Gastrocnemius medialis (tissue), 4 donors: ENCODE data around the gene PLLP. TPM values are rescaled to one million over a fixed set of nuclear protein-coding genes. Genes with fewer than 3 reads are reported as not detected.
"Not testable (repeated sequence)": the region's sequence is repeated elsewhere in the genome, so short reads cannot be mapped to it uniquely, and the experiment has no call there.

Experiments
- ATAC-seq, 2 donors: fragments of 150-250 bp; one replicate each; pipeline ENCODE4 v1.9.1; 2016
- DNase-seq, 2 donors: peaks; one replicate each; pipeline ENCODE4 v3.0.0-alpha.2; 2019
- H3K27ac ChIP-seq, 4 donors: fragments of 200-600 bp; sonication (generic); 1 replicate in 1 of 4; 2 replicates in 3 of 4; pipeline ENCODE4 v1.5.1; 2016 to 2018; ENCODE audit warnings: mild to moderate bottlenecking in 2 of 4, moderate library complexity in 1 of 4
- H3K27me3 ChIP-seq, 3 donors: fragments of 200-600 bp; sonication (generic) in 2 of 3; 1 replicate in 1 of 3; 2 replicates in 2 of 3; pipeline versions ENCODE4 v1.5.1 to v1.6.0; 2016 to 2019; ENCODE audit warnings: mild to moderate bottlenecking in 1 of 3, moderate library complexity in 1 of 3
- H3K36me3 ChIP-seq, 2 donors: fragments of 200-600 bp; sonication (generic) in 1 of 2; one replicate each; pipeline ENCODE4 v1.5.1; 2017 to 2018
- H3K4me1 ChIP-seq, 2 donors: fragments of 200-600 bp; sonication (generic) in 1 of 2; one replicate each; pipeline ENCODE4 v1.5.1; 2016 to 2017; ENCODE audit warnings: mild to moderate bottlenecking in 2 of 2
- H3K4me3 ChIP-seq, 4 donors: fragments of 200-600 bp; sonication (generic) in 3 of 4; 1 replicate in 1 of 4; 2 replicates in 3 of 4; pipeline ENCODE4 v1.5.1; 2016 to 2019; ENCODE audit warnings: mild to moderate bottlenecking in 2 of 4
- H3K9me3 ChIP-seq, 3 donors: fragments of 200-600 bp; sonication (generic) in 2 of 3; 1 replicate in 1 of 3; 2 replicates in 2 of 3; pipeline ENCODE4 v1.5.1; 2016 to 2019
- POLR2A ChIP-seq, 2 donors: fragments of 450-650 bp; IDR thresholded peaks; one replicate each; pipeline ENCODE4 v1.6.1; 2017; ENCODE audit warnings: antibody characterized with exemption in 2 of 2, mild to moderate bottlenecking in 2 of 2, moderate library complexity in 2 of 2
- in situ Hi-C, 4 donors: fragments of 200-750 bp; cut with MboI; loops; one replicate each; pipeline versions ENCODE4 v1.15.0 to v1.8.0; 2017; ENCODE audit warnings: low sequenced_read_pairs in 4 of 4
- intact Hi-C: fragments of 100-400 bp; cut with DNase I; formaldehyde crosslinking; loops from one replicate; pipeline ENCODE4 v1.15.1; 2023; ENCODE audit warnings: low total_unique reads
- total RNA-seq, 4 donors: library from RNA; depleted of rRNA; stranded (reverse); fragments of >200 nt; gene quantifications; one replicate each; pipeline versions ENCODE4 v1.1.0 to v1.2.3, GENCODE V29; 2016
- TF ChIP-seq, protein P1 (sequence below), 5 experiments: fragments of 450-650 bp in 3 of 5; fragments of 200-600 bp in 2 of 5; sonication (generic) in 2 of 5; IDR thresholded peaks in 4 of 5; conservative IDR thresholded peaks in 1 of 5; 1 replicate in 4 of 5; 2 replicates in 1 of 5; pipeline ENCODE4 v1.5.1; 2016 to 2019; ENCODE audit warnings: antibody characterized with exemption in 5 of 5, mild to moderate bottlenecking in 3 of 5, moderate library complexity in 3 of 5

PLLP gene
- total RNA-seq, 4 donors from 2014 or later: 1.2 to 6.2 (median 4.7) TPM

DNA sequence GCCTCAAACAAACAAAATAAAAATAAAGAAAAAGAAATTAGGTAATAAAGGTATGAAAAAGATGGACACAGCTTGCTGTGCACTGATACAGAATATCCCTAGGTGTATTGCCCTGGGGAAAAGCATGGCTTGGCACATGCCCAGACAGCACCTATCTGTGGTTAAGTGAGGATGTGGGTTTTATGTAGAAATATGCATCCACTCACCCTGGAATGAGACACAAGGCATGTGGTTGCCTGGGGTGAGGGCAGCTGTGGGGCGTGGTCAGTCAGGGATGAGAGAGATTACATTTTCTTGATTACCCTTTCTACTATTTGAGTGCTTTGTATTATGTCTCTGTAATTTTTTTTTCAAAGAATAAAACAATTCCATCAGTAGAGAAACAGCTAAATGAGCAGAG, 6.9 kb downstream of the PLLP start:
- H3K4me1 ChIP-seq: no peaks in the 10 kb centered on the region
- H3K27ac ChIP-seq: no peak overlapping the region
- no peaks in the 10 kb centered on the region for H3K9me3 ChIP-seq
- peaks cover 0 to under 1% (median 0%) of the 10 kb centered on the region in 3 donors for H3K27me3 ChIP-seq
- no peak for ATAC-seq
- TF ChIP-seq, protein P1, sequence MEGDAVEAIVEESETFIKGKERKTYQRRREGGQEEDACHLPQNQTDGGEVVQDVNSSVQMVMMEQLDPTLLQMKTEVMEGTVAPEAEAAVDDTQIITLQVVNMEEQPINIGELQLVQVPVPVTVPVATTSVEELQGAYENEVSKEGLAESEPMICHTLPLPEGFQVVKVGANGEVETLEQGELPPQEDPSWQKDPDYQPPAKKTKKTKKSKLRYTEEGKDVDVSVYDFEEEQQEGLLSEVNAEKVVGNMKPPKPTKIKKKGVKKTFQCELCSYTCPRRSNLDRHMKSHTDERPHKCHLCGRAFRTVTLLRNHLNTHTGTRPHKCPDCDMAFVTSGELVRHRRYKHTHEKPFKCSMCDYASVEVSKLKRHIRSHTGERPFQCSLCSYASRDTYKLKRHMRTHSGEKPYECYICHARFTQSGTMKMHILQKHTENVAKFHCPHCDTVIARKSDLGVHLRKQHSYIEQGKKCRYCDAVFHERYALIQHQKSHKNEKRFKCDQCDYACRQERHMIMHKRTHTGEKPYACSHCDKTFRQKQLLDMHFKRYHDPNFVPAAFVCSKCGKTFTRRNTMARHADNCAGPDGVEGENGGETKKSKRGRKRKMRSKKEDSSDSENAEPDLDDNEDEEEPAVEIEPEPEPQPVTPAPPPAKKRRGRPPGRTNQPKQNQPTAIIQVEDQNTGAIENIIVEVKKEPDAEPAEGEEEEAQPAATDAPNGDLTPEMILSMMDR (IDR thresholded peaks at IDR 0.05 in 4 of 5, conservative IDR thresholded peaks at IDR 0.05 in 1 of 5): no peak
- H3K4me3 ChIP-seq: no peak overlapping the region
- no peaks in the 10 kb centered on the region for H3K36me3 ChIP-seq
- in situ Hi-C loops (no loop called here), intact Hi-C loops (no loop called here)
- DNase-seq: no peak

DNA sequence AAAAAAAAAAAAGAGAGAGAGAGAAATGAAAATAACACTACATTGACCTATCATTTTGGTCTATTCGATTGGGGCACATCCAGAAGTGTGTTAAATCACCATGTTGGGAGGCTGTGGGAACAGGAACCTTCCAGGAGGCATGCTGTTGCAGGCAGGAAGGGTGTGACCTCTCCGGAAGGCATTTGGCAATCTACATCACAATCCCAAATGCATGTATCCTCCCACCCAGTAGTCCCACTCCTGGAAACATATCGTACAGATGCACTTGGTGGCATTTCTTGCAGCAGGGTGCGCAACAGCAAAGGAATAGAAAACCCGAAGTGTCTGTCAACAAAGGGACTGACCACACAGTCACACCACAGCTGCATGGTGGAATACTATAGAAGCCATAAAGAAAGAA, 7.9 kb downstream of the PLLP start:
- ATAC-seq: peak; percentile 58 to 74
- Histone ChIP-seq H3K36me3 (no peaks in the 10 kb centered on the region), H3K27ac (peak overlapping the region in 2 of 4 donors; percentile 19 to 41), H3K27me3 (no peaks in the 10 kb centered on the region), H3K4me3 (no peak overlapping the region), H3K4me1 (no peaks in the 10 kb centered on the region), H3K9me3 (no peaks in the 10 kb centered on the region)
- no peak for DNase-seq
- intact Hi-C loops: no loop called here
- in situ Hi-C loops: no loop called here
- TF ChIP-seq, protein P1 (IDR thresholded peaks at IDR 0.05 in 4 of 5, conservative IDR thresholded peaks at IDR 0.05 in 1 of 5): no peak
- no peak for TF ChIP-seq POLR2A (IDR thresholded peaks at IDR 0.05)

DNA sequence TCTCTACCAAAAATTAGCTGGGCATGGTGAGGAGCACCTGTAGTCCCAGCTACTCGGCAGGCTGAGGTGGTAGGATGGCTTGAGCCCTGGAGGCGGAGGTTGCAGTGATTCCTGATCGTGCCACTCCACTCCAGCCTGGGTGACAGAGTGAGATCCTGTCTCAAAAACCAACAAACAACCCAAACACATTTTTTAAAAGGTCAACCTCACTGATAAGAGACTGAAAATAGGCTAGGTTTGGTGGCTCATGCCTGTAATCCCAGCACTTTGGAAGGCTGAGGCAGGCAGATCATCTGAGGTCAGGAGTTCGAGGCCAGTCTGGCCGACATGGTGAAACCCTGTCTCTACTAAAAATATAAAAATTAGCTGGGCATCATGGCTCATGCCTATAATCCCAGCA, 8.5 kb downstream of the PLLP start:
- in situ Hi-C loops, H3K27me3 ChIP-seq, H3K4me3 ChIP-seq, intact Hi-C loops, H3K36me3 ChIP-seq, DNase-seq, H3K4me1 ChIP-seq, ATAC-seq, H3K9me3 ChIP-seq: not testable (repeated sequence)
- H3K27ac ChIP-seq: peak overlapping the region in 3 of 4 donors; percentile 19 to 41 (median 20)

DNA sequence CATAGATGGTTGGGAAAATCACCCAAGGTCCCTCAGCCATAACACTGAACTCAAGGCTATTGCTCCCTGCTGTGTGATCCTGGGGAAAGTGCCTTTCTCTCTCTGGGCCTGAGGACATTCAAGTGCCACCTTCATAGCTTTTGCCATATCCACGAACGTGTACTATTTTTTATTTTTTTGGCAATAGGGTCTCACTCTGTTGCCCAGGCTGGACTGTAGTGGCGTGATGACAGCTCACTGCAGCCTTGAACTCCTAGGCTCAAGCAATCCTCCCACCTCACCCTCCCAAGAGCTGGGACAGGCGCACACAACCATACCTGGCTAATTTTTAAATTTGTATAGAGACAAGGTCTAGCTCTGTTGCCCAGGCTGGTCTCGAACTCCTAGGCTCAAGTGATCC, 10.6 kb downstream of the PLLP start:
- Histone ChIP-seq H3K9me3 (no peaks in the 10 kb centered on the region), H3K27ac (no peak overlapping the region), H3K4me1 (no peaks in the 10 kb centered on the region), H3K27me3 (no peaks in the 10 kb centered on the region), H3K4me3 (no peak overlapping the region), H3K36me3 (no peaks in the 10 kb centered on the region)
- intact Hi-C loops (no loop called here), in situ Hi-C loops (no loop called here)
- ATAC-seq: no peak
- TF ChIP-seq, protein P1 (IDR thresholded peaks at IDR 0.05 in 4 of 5, conservative IDR thresholded peaks at IDR 0.05 in 1 of 5): no peak
- TF ChIP-seq POLR2A (IDR thresholded peaks at IDR 0.05): no peak
- DNase-seq: no peak

DNA sequence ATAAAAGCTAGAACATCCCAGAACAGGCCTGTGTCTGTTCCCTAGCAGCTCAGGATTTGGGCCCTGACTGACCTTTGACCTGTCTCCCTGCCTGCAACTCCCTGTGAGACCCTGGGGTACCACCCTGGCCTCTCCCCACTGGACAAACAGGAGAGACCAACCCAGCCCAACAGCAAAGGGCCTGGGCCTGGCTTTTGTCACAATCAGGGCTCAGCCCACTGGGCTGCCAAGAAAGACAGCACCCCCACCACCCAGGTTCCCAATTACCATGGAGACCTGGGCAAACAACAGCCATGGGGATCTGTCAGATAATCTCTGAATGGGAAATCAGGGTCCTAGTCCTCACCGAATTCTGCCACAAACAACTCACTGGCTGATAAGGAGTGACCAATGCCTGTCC, 11.1 kb downstream of the PLLP start:
- DNase-seq (no peak), ATAC-seq (no peak)
- H3K9me3 ChIP-seq: no peaks in the 10 kb centered on the region
- H3K36me3 ChIP-seq: no peaks in the 10 kb centered on the region
- no peaks in the 10 kb centered on the region for H3K27me3 ChIP-seq
- in situ Hi-C loops: no loop called here
- no peak overlapping the region for H3K27ac ChIP-seq
- no peaks in the 10 kb centered on the region for H3K4me1 ChIP-seq
- TF ChIP-seq, protein P1 (IDR thresholded peaks at IDR 0.05 in 4 of 5, conservative IDR thresholded peaks at IDR 0.05 in 1 of 5): no peak
- no peak for TF ChIP-seq POLR2A (IDR thresholded peaks at IDR 0.05)
- H3K4me3 ChIP-seq: no peak overlapping the region
- intact Hi-C loops: no loop called here
